HepG2 (cell line): ENCODE data around the gene NEU4. TPM values are rescaled to one million over a fixed set of nuclear protein-coding genes. Genes with fewer than 3 reads are reported as not detected.

Experiments
- EHMT2 ChIP-seq: fragments of 200-600 bp; sonication (generic); IDR thresholded peaks from 2 replicates; pipeline ENCODE4 v1.7.0; 2017; ENCODE audit warnings: antibody characterized with exemption, low read depth, low read length, borderline replicate concordance
- ELF3 ChIP-seq: IDR thresholded peaks from 2 replicates; pipeline ENCODE4 v1.6.1; 2016; ENCODE audit warnings: missing genetic modification reagents, missing compliant biosample characterization
- FOXP4 ChIP-seq: sonication (generic); formaldehyde crosslinking; IDR thresholded peaks from 2 replicates; pipeline ENCODE4 v1.4.0; 2020; ENCODE audit warnings: missing genetic modification reagents
- GABPA ChIP-seq, 2 experiments: IDR thresholded peaks; 2 replicates each; pipeline ENCODE4 v1.6.1; 2011 to 2016; ENCODE audit warnings: low read depth in 2 of 2, low read length in 1 of 2, missing biosample characterization in 1 of 2, missing genetic modification characterization in 1 of 2
- HOXA3 ChIP-seq: sonication (generic); formaldehyde crosslinking; IDR thresholded peaks from 2 replicates; pipeline ENCODE4 v1.5.0; 2020; ENCODE audit warnings: missing genetic modification reagents
- KDM1A ChIP-seq: IDR thresholded peaks from 2 replicates; pipeline ENCODE4 v1.6.1; 2016; ENCODE audit warnings: missing compliant biosample characterization
- MTA3 ChIP-seq: sonication (generic); formaldehyde crosslinking; IDR thresholded peaks from 2 replicates; pipeline ENCODE4 v1.4.0; 2020; ENCODE audit warnings: missing genetic modification reagents
- MXD3 ChIP-seq: IDR thresholded peaks from 2 replicates; pipeline ENCODE4 v1.6.1; 2016; ENCODE audit warnings: mild to moderate bottlenecking, missing biosample characterization, missing genetic modification reagents
- NCOA2 ChIP-seq: sonication (generic); formaldehyde crosslinking; IDR thresholded peaks from 2 replicates; pipeline ENCODE4 v1.8.0; 2022; ENCODE audit warnings: inconsistent platforms
- PPARG ChIP-seq: conservative IDR thresholded peaks from 2 replicates; pipeline ENCODE4 v1.6.1; 2016; ENCODE audit warnings: missing biosample characterization, missing genetic modification reagents
- RBM22 ChIP-seq: fragments of 200-400 bp; formaldehyde crosslinking; optimal IDR thresholded peaks from 2 replicates; pipeline ENCODE3; 2017; ENCODE audit warnings: mild to moderate bottlenecking, low read length, moderate library complexity
- RORA ChIP-seq: sonication (generic); formaldehyde crosslinking; IDR thresholded peaks from 2 replicates; pipeline ENCODE4 v1.5.0; 2020; ENCODE audit warnings: mild to moderate bottlenecking, missing genetic modification reagents, moderate library complexity
- SALL1 ChIP-seq: sonication (generic); formaldehyde crosslinking; IDR thresholded peaks from 2 replicates; pipeline ENCODE4 v1.8.0; 2022; ENCODE audit warnings: mild to moderate bottlenecking, missing genetic modification reagents
- SOX6 ChIP-seq, 2 experiments: fragments of 450-650 bp in 1 of 2; sonication (generic) in 1 of 2; formaldehyde crosslinking in 1 of 2; IDR thresholded peaks; 2 replicates each; pipeline versions ENCODE4 v1.4.0 to v1.6.1; 2017 to 2020; ENCODE audit warnings: antibody characterized with exemption in 1 of 2, mild to moderate bottlenecking in 1 of 2, missing genetic modification reagents in 1 of 2
- SPEN ChIP-seq: sonication (generic); formaldehyde crosslinking; IDR thresholded peaks from 2 replicates; pipeline ENCODE4 v1.5.1; 2020; ENCODE audit warnings: low read depth, mild to moderate bottlenecking, missing genetic modification reagents
- U2AF1 ChIP-seq: fragments of 200-400 bp; formaldehyde crosslinking; optimal IDR thresholded peaks from 2 replicates; pipeline ENCODE3; 2017; ENCODE audit warnings: mild to moderate bottlenecking, low read depth, low read length
- ZNF124 ChIP-seq: sonication (generic); formaldehyde crosslinking; IDR thresholded peaks from 2 replicates; pipeline ENCODE4 v1.4.0; 2020; ENCODE audit warnings: missing genetic modification reagents
- ZNF333 ChIP-seq: sonication (generic); formaldehyde crosslinking; IDR thresholded peaks from 2 replicates; pipeline ENCODE4 v1.4.0; 2020; ENCODE audit warnings: mild to moderate bottlenecking, missing genetic modification reagents, borderline replicate concordance
- ZNF362 ChIP-seq: sonication (generic); formaldehyde crosslinking; IDR thresholded peaks from 2 replicates; pipeline ENCODE4 v1.4.0; 2020; ENCODE audit warnings: missing genetic modification reagents, mild to moderate bottlenecking, borderline replicate concordance
- ZNF496 ChIP-seq: sonication (generic); formaldehyde crosslinking; IDR thresholded peaks from 2 replicates; pipeline ENCODE4 v1.8.1; 2023; ENCODE audit warnings: mild to moderate bottlenecking, moderate library complexity, missing genetic modification reagents; ENCODE audit not compliant: insufficient replicate concordance
- ZNF569 ChIP-seq: sonication (generic); formaldehyde crosslinking; IDR thresholded peaks from 2 replicates; pipeline ENCODE4 v1.5.0; 2020; ENCODE audit warnings: mild to moderate bottlenecking, missing genetic modification reagents, moderate library complexity, borderline replicate concordance
- polyA plus RNA-seq, 8 experiments: library from polyadenylated mRNA; depleted of rRNA in 3 of 8; stranded (reverse) in 7 of 8; unstranded in 1 of 8; fragments of >200 nt; fragmentation: Illumina TruSeq in 4 of 8; extraction: Trizol in 4 of 8; gene quantifications; 2 replicates each; pipeline versions ENCODE4 v1.2.1 to v1.2.3, GENCODE V29; 2011 to 2016; ENCODE audit warnings: low read depth in 4 of 8, missing spikeins in 1 of 8, mixed read lengths in 1 of 8; ENCODE audit not compliant: insufficient read depth in 1 of 8
- total RNA-seq, 5 experiments: library from RNA; depleted of rRNA; stranded (reverse); fragments of >200 nt; fragmentation: Illumina TruSeq; extraction: Trizol; gene quantifications; 2 replicates each; pipeline ENCODE4 v1.2.3, GENCODE V29; 2016; ENCODE audit warnings: low read depth in 1 of 5
- TF ChIP-seq, protein P1 (sequence below): sonication (generic); formaldehyde crosslinking; IDR thresholded peaks from 2 replicates; pipeline ENCODE4 v1.5.0; 2020; ENCODE audit warnings: missing genetic modification reagents

NEU4 gene
- total and polyA plus RNA-seq, 2 of the 13 experiments (the other 11 are each of a cell fraction or from before 2014, with no cell fraction given): 53.5 to 107 TPM

DNA sequence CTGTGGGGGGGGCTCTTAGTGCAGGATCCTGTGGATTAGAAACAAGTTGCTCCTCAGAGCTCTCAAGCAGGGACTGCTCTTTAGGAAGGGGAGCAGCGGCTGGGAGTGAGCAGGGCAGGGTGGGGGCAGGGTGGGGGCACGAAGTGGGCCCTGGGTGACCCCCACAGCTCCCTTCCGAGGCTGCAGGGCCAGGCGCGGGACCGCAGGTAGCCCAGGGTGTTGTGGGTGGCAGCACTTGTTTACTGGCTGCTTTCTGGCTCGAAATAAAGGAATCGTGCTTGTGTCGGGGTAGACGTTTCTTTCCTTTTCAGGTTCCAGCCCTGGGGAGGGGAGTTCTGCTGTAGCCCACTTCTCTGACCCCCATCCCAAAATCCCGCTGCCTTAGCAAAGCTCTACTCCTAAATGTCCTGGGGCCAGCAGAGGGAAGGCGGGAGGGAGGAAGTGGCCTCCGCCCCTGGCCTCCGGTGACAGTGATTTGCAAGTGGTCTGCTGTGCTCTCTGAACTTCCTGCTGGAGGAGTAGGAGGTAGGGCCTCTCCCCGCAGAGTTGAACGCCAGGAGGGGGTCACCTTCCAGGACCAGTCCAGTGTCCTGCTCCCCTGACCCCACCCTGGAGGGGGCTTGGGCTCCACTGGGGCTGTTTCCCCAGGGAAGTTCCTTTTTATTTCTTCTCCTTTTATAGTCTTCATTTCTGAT is 8.3 kb downstream of the NEU4 start (continued):
- TF ChIP-seq, protein P1, sequence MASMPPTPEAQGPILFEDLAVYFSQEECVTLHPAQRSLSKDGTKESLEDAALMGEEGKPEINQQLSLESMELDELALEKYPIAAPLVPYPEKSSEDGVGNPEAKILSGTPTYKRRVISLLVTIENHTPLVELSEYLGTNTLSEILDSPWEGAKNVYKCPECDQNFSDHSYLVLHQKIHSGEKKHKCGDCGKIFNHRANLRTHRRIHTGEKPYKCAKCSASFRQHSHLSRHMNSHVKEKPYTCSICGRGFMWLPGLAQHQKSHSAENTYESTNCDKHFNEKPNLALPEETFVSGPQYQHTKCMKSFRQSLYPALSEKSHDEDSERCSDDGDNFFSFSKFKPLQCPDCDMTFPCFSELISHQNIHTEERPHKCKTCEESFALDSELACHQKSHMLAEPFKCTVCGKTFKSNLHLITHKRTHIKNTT: no peak
- TF ChIP-seq ZNF362 (no peak), RBM22 (peak; percentile 40), SALL1 (peak; percentile 43), EHMT2 (no peak), ZNF124 (no peak), PPARG (CRISPR knock-in tag) (no peak), RORA (CRISPR knock-in tag) (no peak), ELF3 (peak; percentile 50; the same call in 1 of the 2 replicates), ZNF496 (CRISPR knock-in tag) (no peak), NCOA2 (CRISPR knock-in tag) (0 out of 2 replicates have a peak, but pooled peaks have one; percentile 16), KDM1A (CRISPR knock-in tag) (0 out of 2 replicates have a peak, but pooled peaks have one; percentile 18), SPEN (CRISPR knock-in tag) (0 out of 2 replicates have a peak, but pooled peaks have one; percentile 20), MXD3 (CRISPR knock-in tag) (0 out of 2 replicates have a peak, but pooled peaks have one; percentile 19), HOXA3 (CRISPR knock-in tag) (0 out of 2 replicates have a peak, but pooled peaks have one; percentile 20), ZNF333 (no peak), FOXP4 (0 out of 2 replicates have a peak, but pooled peaks have one; percentile 23), MTA3 (CRISPR knock-in tag) (no peak), GABPA (IDR thresholded peaks at IDR 0.05; ENCODE audit: low read depth, low read length) (no peak), GABPA (CRISPR knock-in tag; IDR thresholded peaks at IDR 0.05; ENCODE audit: low read depth) (peak; percentile 49; the same call in 1 of the 2 replicates), SOX6 (IDR thresholded peaks at IDR 0.05) (no peak), SOX6 (CRISPR knock-in tag; IDR thresholded peaks at IDR 0.05) (no peak), ZNF569 (no peak), U2AF1 (peak; percentile 61)
